H1 (cell line): ENCODE data around the gene ORC6. TPM values are rescaled to one million over a fixed set of nuclear protein-coding genes. Genes with fewer than 3 reads are reported as not detected.

Experiments used
- CTCF ChIA-PET: fragments of 300-600 bp; sonication (Branson Sonifier 250); formaldehyde crosslinking; loops from one replicate; lab custom pipeline; 2021; ENCODE audit not compliant: partially characterized antibody; lab: Charles Lee
- POLR2A ChIA-PET: fragments of 300-600 bp; sonication (Branson Sonifier 250); formaldehyde crosslinking; loops from one replicate; lab custom pipeline; 2021; ENCODE audit warnings: inconsistent platforms; ENCODE audit not compliant: partially characterized antibody; lab: Charles Lee
- DNase-seq, 2 experiments: peaks; one replicate each; pipeline versions ENCODE4 v3.0.0 to v3.0.0-alpha.2; 2010 to 2022; ENCODE audit warnings: low spot score in 2 of 2, low read depth in 1 of 2, mixed read lengths in 1 of 2
- FAIRE-seq: peaks from 2 replicates; lab custom pipeline; 2011; peaks lifted over from hg19 to GRCh38; lab: Jason Lieb, UNC
- H2AFZ ChIP-seq: 2 replicates; pipeline ENCODE4 v1.8.1; 2012; ENCODE audit warnings: low read length, inconsistent platforms
- H2AK5ac ChIP-seq: 2 replicates; pipeline ENCODE4 v1.6.1; 2013; ENCODE audit warnings: low read depth, low read length
- H2BK120ac ChIP-seq: replicated peaks from 2 replicates; pipeline ENCODE3; 2013; ENCODE audit warnings: low read depth, low read length, inconsistent platforms
- H2BK12ac ChIP-seq: 2 replicates; pipeline ENCODE4 v1.6.1; 2013; ENCODE audit warnings: low read depth, low read length
- H2BK15ac ChIP-seq: 2 replicates; pipeline ENCODE4 v1.6.1; 2013; ENCODE audit warnings: low read length
- H2BK20ac ChIP-seq: 2 replicates; pipeline ENCODE4 v1.6.1; 2013; ENCODE audit warnings: low read length
- H2BK5ac ChIP-seq: 2 replicates; pipeline ENCODE4 v1.6.1; 2013; ENCODE audit warnings: low read depth, low read length
- H3K14ac ChIP-seq: 2 replicates; pipeline ENCODE4 v1.6.1; 2013; ENCODE audit warnings: inconsistent platforms; ENCODE audit not compliant: insufficient read length
- H3K18ac ChIP-seq: 2 replicates; pipeline ENCODE4 v1.6.1; 2013; ENCODE audit warnings: low read length; ENCODE audit errors: extremely low read depth
- H3K23ac ChIP-seq: 2 replicates; pipeline ENCODE4 v1.6.1; 2013; ENCODE audit warnings: inconsistent platforms; ENCODE audit not compliant: insufficient read length
- H3K23me2 ChIP-seq: 2 replicates; pipeline ENCODE4 v1.6.1; 2013; ENCODE audit warnings: low read depth, low read length
- H3K27ac ChIP-seq: 2 replicates; pipeline ENCODE4 v1.6.1; 2011; ENCODE audit warnings: low read depth, low read length, inconsistent platforms
- H3K27me3 ChIP-seq, 4 experiments: replicated peaks in 1 of 4; 1 replicate in 1 of 4; 2 replicates in 3 of 4; pipeline versions ENCODE4 v1.6.1 to v1.8.1; 2011 to 2013; ENCODE audit warnings: low read length in 3 of 4, mild to moderate bottlenecking in 3 of 4, inconsistent platforms in 2 of 4, mixed read lengths in 2 of 4, moderate library complexity in 1 of 4; ENCODE audit not compliant: control insufficient read depth in 3 of 4, insufficient read depth in 3 of 4; ENCODE audit errors: extremely low read depth in 1 of 4
- H3K36me3 ChIP-seq, 4 experiments: 2 replicates each; pipeline versions ENCODE4 v1.6.1 to v1.8.1; 2011 to 2013; ENCODE audit warnings: mild to moderate bottlenecking in 4 of 4, low read length in 3 of 4, moderate library complexity in 2 of 4, control low read depth in 1 of 4, inconsistent platforms in 1 of 4; ENCODE audit not compliant: insufficient read depth in 4 of 4, control insufficient read depth in 2 of 4
- H3K4ac ChIP-seq: replicated peaks from 2 replicates; pipeline ENCODE3; 2013; ENCODE audit warnings: low read length, low read depth, mixed read lengths, inconsistent platforms; ENCODE audit not compliant: insufficient read length
- H3K4me1 ChIP-seq, 4 experiments: replicated peaks in 1 of 4; 1 replicate in 1 of 4; 2 replicates in 3 of 4; pipeline versions ENCODE4 v1.6.1 to v1.8.1; 2011 to 2013; ENCODE audit warnings: low read length in 3 of 4, inconsistent platforms in 2 of 4, mixed read lengths in 1 of 4; ENCODE audit not compliant: insufficient read depth in 4 of 4, control insufficient read depth in 3 of 4
- H3K4me2 ChIP-seq, 2 experiments: 2 replicates each; pipeline versions ENCODE4 v1.6.1 to v1.8.1; 2011 to 2013; ENCODE audit warnings: low read depth in 2 of 2, low read length in 2 of 2, control low read depth in 1 of 2, inconsistent platforms in 1 of 2, mild to moderate bottlenecking in 1 of 2; ENCODE audit not compliant: insufficient read depth in 1 of 2
- H3K4me3 ChIP-seq, 4 experiments: fragments of 200-600, 300-600 bp in 1 of 4; sonication (generic), shearing (Covaris generic), sonication (Bioruptor Twin) in 1 of 4; 2 replicates each; pipeline versions ENCODE4 v1.5.1 to v1.8.1; 2011 to 2016; ENCODE audit warnings: low read length in 4 of 4, low read depth in 3 of 4, control low read depth in 2 of 4, inconsistent platforms in 2 of 4, mild to moderate bottlenecking in 2 of 4, mixed read lengths in 1 of 4, moderate library complexity in 1 of 4; ENCODE audit not compliant: insufficient read depth in 2 of 4; ENCODE audit errors: extremely low read depth in 1 of 4
- H3K56ac ChIP-seq: replicated peaks from 2 replicates; pipeline ENCODE3; 2013; ENCODE audit warnings: low read depth, mild to moderate bottlenecking, mixed read lengths, low read length, inconsistent platforms; ENCODE audit not compliant: insufficient read length
- H3K79me1 ChIP-seq: 2 replicates; pipeline ENCODE4 v1.6.1; 2013; ENCODE audit warnings: low read depth, low read length, control low read depth
- H3K79me2 ChIP-seq, 2 experiments: 2 replicates each; pipeline versions ENCODE4 v1.6.1 to v1.8.1; 2012 to 2013; ENCODE audit warnings: low read length in 2 of 2, mild to moderate bottlenecking in 2 of 2, inconsistent platforms in 1 of 2; ENCODE audit not compliant: insufficient read depth in 2 of 2, control insufficient read depth in 1 of 2
- H3K9ac ChIP-seq, 4 experiments: replicated peaks in 1 of 4; 1 replicate in 1 of 4; 2 replicates in 3 of 4; pipeline versions ENCODE4 v1.6.1 to v1.8.1; 2011 to 2013; ENCODE audit warnings: low read depth in 3 of 4, low read length in 3 of 4, control low read depth in 2 of 4, mild to moderate bottlenecking in 2 of 4, moderate library complexity in 2 of 4, inconsistent platforms in 1 of 4; ENCODE audit errors: extremely low read depth in 1 of 4
- H3K9me3 ChIP-seq, 2 experiments: 2 replicates each; pipeline versions ENCODE4 v1.6.1 to v1.8.1; 2012 to 2013; ENCODE audit warnings: mild to moderate bottlenecking in 2 of 2, moderate library complexity in 2 of 2, control low read depth in 1 of 2, inconsistent platforms in 1 of 2, low read depth in 1 of 2, low read length in 1 of 2, mixed read lengths in 1 of 2; ENCODE audit not compliant: insufficient read depth in 2 of 2
- H4K20me1 ChIP-seq, 2 experiments: replicated peaks in 1 of 2; 2 replicates each; pipeline versions ENCODE3 to v1.8.1; 2011 to 2013; ENCODE audit warnings: inconsistent platforms in 2 of 2, low read length in 2 of 2, mild to moderate bottlenecking in 1 of 2; ENCODE audit not compliant: insufficient read depth in 2 of 2, control insufficient read depth in 1 of 2
- H4K5ac ChIP-seq: 2 replicates; pipeline ENCODE4 v1.6.1; 2013; ENCODE audit warnings: low read length, low read depth, mixed read lengths, inconsistent platforms; ENCODE audit not compliant: insufficient read length
- H4K8ac ChIP-seq: 2 replicates; pipeline ENCODE4 v1.8.0; 2013; ENCODE audit warnings: mild to moderate bottlenecking, moderate library complexity, low read length, inconsistent platforms; ENCODE audit not compliant: insufficient read depth; ENCODE audit errors: extremely low read depth
- H4K91ac ChIP-seq: replicated peaks from 2 replicates; pipeline ENCODE3; 2013; ENCODE audit warnings: low read length, mixed read lengths, inconsistent platforms; ENCODE audit not compliant: insufficient read length
- WGBS, 2 experiments: shearing (Covaris generic) in 1 of 2; methylation state at CpG; one replicate each; pipeline versions ENCODE4 v1.1.6 to v1.1.7; 2013 to 2015; ENCODE audit warnings: low lambda C conversion rate in 2 of 2, mixed read lengths in 2 of 2, inconsistent platforms in 1 of 2, low coverage in 1 of 2, missing lambda C conversion rate in 1 of 2; ENCODE audit not compliant: insufficient replicate concordance in 2 of 2, insufficient coverage in 1 of 2, insufficient read length in 1 of 2; ENCODE audit errors: extremely low coverage in 1 of 2, missing lambda C conversion rate in 1 of 2; 5-methylcytosine and 5-hydroxymethylcytosine counted together
- polyA plus RNA-seq, 7 experiments: library from polyadenylated mRNA; depleted of rRNA in 3 of 7; stranded (reverse) in 5 of 7; unstranded in 2 of 7; fragments of >200 nt in 5 of 7; fragments of 200-250 nt in 2 of 7; gene quantifications; 1 replicate in 5 of 7; 2 replicates in 1 of 7; 4 replicates in 1 of 7; pipeline versions ENCODE4 v1.2.1 to v1.2.3, GENCODE V29; 2011 to 2013; ENCODE audit warnings: missing spikeins in 2 of 7, mixed read lengths in 2 of 7
- total RNA-seq: library from RNA; stranded (reverse); fragmentation: NEBNext Ultra II Directional; extraction: Animal tissue kit (Norgen Biotek cat#: 25700); gene quantifications from 2 replicates; pipeline ENCODE4 v1.2.1, GENCODE V29; 2021

Gene ORC6
- total and polyA plus RNA-seq, 2 of the 8 experiments (the other 6 are each of a cell fraction or from before 2014, with no cell fraction given), result 41.8 to 67.4 TPM

DNA sequence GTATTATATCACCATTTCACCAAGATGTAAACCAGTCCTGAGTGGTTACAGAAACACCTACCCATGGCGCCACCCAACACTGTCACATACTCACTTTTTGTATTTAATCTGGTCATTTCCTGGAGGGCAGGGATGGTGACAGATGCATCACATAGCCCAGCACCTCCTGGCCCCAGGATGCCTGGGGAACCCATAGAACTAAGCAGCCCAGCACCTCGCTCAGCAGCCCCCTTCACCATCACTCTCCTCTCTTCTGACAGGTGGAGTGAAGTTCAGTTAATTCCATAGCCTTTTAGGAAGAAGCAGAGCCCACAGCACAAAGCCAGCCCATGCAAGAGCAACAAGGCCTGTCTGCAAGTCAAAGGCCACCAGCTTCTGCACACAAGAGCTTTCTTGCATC, 31.2 kb downstream of the ORC6 start:
- H3K36me3 ChIP-seq, result no peaks in the 10 kb centered on the region
- no peaks in the 10 kb centered on the region for H3K79me1 ChIP-seq
- no peaks in the 10 kb centered on the region for H3K23me2 ChIP-seq
- no peak overlapping the region for H3K9ac ChIP-seq
- no peak overlapping the region for H3K4ac ChIP-seq
- H3K18ac ChIP-seq, result no peak overlapping the region
- ChIA-PET POLR2A (no interaction called here), CTCF (no interaction called here)
- WGBS, 2 experiments, result 78% methylated on average over 2 of the region's 2 CpGs; no CpG with 5 or more reads in 1 of the 2 experiments
- no peak overlapping the region for H4K91ac ChIP-seq
- no peaks in the 10 kb centered on the region for H3K27me3 ChIP-seq
- H3K9me3 ChIP-seq, result 0 out of 4 replicates have a peak, but pooled peaks cover 0 to 2% of the 10 kb centered on the region in 2 experiments
- H2BK15ac ChIP-seq, result no peak overlapping the region
- H4K5ac ChIP-seq, result no peak overlapping the region
- H2BK120ac ChIP-seq, result no peak overlapping the region
- H2BK12ac ChIP-seq, result no peak overlapping the region
- no peak overlapping the region for H3K23ac ChIP-seq
- H3K27ac ChIP-seq, result no peak overlapping the region
- no peak overlapping the region for H3K14ac ChIP-seq
- no peak overlapping the region for H3K4me2 ChIP-seq
- FAIRE-seq, result no peak
- H3K79me2 ChIP-seq, result no peaks in the 10 kb centered on the region
- no peak for DNase-seq
- H3K4me3 ChIP-seq, result no peak overlapping the region
- no peak overlapping the region for H4K8ac ChIP-seq
- no peak overlapping the region for H2AK5ac ChIP-seq
- H4K20me1 ChIP-seq, result no peaks in the 10 kb centered on the region
- H2AFZ ChIP-seq, result no peak overlapping the region
- no peak overlapping the region for H2BK5ac ChIP-seq
- no peak overlapping the region for H3K56ac ChIP-seq
- no peaks in the 10 kb centered on the region for H3K4me1 ChIP-seq
- H2BK20ac ChIP-seq, result no peak overlapping the region
